UCSD-AML1 (cell line): Measurements from ENCODE around the gene DUSP5.
A peak's percentile ranks its signal among the peaks of the same experiment; 100 is the strongest.

Experiments
- DNase-seq: peaks from one replicate; lab custom pipeline; 2025; ENCODE audit not compliant: unreplicated experiment; lab: John Stamatoyannopoulos, UW

DUSP5 gene

GRCh38 chr10:110499796-110500514 lies 2.2 kb downstream of the DUSP5 start:
- no peak for DNase-seq

DNA sequence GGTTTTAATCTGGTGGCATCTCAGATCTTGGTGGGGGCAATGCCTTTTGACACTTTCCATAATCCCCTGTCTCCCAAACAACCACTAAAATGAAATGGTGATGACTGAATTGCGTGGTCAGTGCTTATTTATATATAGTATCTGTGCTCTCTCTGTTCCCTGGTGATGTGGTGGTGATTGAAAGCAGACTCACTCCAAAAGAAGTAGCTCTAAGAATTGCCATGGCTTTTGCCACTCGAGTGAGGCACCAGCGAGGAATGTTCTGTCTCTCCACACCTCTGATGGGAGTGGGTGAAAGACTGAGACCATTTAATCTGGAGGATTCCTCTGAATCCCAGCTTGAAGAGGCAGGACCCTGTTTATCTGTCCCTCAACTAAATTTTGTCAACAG lies 2.8 kb downstream of the DUSP5 start:
- DNase-seq: no peak

DNA sequence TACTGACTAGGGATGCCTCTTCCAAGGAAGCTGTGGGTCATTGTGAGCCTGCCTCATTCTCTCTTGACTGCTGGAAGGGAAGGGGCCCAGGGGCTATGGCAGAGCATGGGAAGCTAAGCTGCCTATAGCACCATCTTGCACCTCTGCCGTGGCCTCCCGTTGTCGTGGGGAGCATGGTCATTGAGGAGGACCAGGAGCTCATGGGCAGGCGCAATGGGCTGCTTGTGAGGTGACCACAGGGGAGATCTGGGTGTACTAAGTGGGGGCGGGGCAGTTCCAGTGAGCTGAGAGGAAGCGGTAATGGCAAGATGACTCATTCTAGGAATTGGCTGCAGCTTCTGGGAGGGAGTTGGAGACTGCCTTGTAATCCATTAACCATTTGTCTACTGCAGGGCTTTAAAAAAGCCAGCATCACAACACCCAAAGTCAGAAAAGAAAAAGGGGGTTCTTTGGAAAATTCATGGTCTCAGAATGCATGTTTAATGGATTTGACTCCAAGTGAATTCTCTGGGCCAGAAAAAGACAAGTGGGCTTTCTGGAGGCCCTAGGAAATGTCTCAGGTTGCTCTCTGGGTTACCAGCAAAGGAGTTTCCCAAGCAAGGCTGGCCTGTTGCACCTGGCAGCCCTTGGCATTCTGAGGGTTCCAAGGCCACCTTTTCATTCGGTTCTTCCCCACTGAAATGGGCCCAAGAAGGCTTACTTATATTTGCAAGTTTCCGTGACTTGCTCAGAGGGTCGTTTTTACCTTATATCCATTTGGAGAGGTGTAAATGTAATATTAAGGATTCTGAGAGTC lies 3.6 kb downstream of the DUSP5 start:
- DNase-seq: peak; percentile 84

- no peak for DNase-seq
Observed at GRCh38 chr10:110502072-110502845, 4.6 kb downstream of the DUSP5 start.

DNA sequence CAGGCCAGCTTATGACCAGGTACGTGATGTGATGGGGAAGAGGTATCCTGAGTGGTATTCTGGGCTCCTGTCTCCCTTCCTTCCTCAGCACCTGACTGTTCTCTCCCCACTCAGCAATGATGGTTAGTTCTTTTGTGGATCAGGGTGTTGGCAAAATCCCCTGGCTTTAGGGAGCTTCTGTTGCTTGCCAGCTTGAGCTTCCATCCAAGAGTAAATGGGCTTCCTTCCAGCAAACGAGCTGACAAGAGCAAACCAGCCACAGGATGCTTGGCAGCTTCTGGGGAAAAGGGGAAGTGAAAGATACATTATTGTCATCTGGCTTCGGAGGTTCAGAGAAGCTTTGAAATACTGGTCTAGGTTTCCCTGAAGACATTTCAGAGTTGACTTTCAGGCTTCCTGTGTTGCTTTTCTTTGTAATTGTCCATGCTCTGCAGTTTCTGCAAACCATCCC lies 5.2 kb downstream of the DUSP5 start:
- DNase-seq: no peak

DNA sequence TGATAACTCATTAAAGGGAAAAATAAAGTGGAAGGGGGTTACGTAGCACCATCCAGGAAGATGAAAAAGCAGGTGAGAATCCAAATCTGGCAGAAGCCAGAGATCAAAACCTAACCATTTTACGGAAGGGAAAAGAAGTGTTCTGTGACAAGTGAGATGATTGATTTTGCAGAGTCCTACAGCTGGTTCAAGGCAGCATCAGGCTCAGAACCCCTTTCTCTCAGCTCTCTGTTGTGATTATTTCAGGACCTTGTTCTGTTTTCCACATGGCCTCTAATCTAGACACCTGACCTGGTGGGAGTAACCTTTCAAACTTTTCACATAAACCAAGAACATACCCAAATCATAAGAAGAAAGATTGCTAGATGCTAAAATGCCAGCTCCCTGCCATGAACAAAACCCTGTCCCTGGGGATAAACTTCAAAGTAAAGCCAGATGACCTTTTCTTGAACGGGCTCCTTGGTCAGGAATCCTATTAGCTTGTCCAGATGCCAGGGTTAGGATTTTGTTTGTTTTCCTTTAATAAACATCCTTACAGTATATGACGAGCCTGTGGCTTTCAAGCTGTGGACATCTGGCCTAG lies 5.9 kb downstream of the DUSP5 start:
- DNase-seq: no peak

DNA sequence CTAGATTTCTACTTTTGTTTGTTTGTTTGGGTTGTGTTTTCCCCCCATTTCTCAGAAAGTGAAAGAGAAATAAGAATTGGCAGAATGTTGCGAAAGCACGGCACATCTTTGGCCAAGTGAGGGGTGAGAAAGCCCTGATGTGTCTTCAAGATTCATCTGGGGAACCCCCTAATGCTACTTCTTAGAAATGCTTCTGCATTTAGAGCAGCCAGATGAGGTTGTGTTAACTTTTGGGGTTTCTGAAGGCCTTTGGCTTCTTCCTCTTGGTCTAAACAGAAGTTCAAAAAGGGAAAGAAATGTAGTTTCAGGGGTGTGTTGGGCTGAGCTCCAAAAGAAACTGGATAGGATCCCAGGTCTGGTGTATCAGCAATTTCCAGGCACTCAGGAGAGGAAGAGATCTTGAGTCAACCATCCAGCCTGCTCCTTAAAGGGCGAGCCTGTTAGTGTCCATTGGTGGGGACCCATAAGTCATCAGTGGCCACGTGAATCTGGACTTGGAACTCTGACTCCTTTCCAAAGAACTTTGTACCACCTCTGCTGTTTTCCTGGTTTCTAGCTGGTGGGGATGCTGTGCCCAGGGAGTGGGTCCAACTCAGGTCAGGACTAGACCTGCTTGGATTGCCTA lies 6.5 kb downstream of the DUSP5 start:
- no peak for DNase-seq

- no peak for DNase-seq
Observed at GRCh38 chr10:110505130-110505770, 7.5 kb downstream of the DUSP5 start.

DNA sequence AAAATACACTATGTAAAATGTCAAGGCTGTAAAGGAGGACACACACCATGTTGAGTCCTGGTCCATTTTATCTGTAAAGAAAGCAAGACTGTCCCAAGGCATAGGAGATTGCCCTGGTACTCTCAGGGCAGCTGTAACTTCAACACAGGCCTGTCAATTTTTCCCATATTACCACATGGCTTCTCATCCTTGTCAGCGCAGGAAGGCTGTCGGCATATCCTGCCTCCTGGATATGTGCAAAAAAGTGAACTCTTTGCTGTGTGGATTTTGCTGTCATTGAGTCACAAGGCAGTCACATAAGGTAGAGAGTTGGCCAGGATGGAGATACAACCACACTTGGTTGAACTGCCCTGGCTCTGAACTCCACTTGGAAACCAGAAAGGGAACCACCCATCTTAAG lies 8.7 kb downstream of the DUSP5 start:
- DNase-seq: no peak

DNA sequence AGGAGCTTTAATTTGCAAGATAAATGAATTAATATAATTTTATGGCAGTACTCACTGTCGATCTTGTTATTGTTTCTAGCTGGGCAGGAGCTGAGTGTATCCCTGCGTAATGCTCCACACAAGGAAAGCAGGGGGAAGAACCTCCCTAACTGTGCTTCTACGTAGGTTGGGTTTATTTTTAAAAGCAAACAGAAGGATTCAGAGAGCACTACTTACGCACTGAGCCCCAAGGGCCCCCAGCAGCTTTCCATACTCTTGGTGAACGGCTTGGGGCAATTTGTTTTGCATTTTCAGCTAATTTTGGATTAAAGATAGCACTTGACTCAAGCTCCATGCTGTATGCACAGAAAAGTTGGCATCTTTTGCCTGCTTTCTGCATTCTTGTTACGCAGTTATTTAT lies 9.6 kb downstream of the DUSP5 start:
- DNase-seq: no peak

DNA sequence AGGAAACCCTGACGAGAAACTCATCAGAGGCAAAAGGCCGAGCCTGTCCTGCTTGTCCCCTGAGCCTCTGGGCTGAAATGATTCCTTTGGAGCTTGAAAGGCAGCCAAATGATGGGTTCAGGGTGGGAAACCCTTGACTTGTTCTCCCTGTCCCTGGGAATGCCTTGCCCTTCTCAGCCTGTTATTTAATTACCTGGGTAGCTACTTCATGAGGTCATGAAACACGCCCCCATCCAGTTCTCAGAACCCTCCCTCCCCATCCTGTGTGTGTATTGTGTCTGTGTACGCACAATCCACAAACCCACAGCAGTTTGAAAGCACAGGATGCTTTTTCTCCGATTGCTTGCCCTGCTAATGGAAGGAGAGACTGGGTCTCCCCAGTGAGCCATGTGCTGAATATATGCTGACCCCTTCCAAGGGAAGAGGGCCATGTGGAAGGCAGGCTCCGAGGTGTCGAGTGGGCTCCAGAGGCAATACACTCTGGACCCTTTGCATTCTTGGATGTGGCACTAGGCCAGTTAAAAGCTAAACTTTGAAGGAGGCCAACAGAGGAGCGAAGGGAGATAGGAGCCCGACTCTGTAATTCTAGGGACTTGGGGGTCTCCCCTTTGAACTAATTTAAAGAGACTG lies 10.6 kb downstream of the DUSP5 start:
- no peak for DNase-seq

DNA sequence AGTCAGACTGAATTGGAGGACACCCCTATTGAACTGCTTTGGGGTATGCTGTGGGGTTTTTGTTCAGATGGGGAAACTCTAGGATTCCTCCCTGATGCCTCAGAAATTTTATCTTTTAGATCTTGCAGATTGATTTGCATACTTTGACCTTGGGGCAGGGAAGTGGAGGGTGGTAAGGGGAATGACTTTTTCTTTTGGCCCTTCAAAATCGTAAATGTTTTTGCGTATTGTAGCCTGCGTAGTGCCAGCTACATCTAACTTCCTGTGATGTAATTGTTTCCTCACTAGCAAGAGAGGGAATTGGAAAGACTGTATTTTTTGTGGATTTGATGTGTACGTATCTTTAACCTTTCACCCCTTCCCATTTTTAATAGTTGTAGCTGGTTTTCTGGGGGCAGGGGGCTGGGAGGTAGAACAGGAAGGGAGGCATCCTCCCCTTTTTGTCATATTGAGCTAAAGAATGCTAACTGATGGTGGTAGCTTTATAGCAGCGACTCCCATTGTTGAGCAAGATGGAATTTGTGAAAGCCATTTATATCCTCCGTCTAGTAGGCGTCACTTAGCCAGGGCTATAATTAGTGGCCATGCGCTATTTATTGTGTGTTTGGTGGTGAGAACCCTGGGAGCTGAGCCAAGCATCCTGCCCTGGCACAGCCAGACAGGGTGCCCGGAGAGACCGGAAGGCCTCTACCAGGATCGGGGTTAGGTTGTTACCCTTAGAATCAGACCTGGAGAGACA lies 11.3 kb downstream of the DUSP5 start:
- no peak for DNase-seq

DNA sequence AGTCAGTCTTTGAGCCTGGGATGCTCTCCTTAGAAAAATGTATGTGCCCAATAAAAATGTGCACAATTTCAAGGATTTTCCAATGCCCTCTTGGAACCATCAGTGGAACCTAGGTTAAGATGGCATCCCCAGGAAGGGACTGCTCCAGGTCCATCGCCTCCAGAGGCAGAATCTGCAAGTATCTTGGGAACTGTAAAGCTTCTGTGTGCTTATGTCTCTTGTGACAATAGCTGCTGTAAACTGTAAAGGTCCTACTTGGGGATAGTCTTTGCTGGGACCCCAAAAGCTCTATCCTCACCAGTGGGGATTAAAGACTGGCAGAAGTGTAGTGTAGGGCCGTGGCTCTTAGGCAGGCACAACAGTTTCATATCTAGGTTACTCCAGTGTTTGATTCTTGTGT lies 11.9 kb downstream of the DUSP5 start:
- no peak for DNase-seq

DNA sequence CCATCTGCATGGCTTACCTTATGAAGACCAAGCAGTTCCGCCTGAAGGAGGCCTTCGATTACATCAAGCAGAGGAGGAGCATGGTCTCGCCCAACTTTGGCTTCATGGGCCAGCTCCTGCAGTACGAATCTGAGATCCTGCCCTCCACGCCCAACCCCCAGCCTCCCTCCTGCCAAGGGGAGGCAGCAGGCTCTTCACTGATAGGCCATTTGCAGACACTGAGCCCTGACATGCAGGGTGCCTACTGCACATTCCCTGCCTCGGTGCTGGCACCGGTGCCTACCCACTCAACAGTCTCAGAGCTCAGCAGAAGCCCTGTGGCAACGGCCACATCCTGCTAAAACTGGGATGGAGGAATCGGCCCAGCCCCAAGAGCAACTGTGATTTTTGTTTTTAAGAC lies 12.4 kb downstream of the DUSP5 start:
- DNase-seq: no peak

DNA sequence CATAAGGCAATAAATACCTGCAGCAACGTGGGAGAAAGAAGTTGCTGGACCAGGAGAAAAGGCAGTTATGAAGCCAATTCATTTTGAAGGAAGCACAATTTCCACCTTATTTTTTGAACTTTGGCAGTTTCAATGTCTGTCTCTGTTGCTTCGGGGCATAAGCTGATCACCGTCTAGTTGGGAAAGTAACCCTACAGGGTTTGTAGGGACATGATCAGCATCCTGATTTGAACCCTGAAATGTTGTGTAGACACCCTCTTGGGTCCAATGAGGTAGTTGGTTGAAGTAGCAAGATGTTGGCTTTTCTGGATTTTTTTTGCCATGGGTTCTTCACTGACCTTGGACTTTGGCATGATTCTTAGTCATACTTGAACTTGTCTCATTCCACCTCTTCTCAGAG lies 13.0 kb downstream of the DUSP5 start:
- no peak for DNase-seq

DNA sequence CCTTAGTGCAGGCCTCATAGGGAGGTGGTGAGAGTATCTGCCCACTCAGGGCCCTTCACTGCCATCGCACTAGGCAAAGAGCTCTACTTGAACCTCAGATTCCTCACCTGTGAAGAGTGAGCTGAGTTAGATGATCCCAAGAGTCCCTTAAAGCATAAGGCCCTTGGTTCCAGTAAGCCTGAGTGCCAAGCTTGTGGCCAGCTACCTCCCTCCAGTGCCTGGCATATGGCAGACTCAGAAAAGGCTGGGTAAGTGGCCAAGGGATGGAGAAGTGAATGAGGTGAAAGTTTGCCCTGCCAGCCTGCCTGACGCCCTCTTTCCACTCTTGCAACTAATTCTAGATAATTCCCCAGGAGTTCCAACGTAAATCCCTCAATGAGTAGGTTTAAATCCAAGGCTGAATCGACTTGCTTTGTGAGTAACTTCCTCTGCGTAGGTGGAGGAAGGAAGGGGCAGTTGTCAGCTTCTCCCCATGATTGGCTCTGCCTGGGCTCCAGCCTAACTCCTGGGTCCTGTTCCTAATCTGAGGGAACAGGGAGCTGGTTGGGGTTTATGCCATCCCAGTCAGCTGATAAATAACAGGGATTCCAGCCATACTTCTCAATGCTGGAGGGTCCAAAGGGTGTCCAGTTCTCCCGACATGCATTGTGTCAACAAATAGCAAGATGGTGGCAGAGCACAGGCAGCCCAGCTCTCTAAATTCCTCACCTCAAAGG lies 14.2 kb downstream of the DUSP5 start:
- no peak for DNase-seq

GRCh38 chr10:110512461-110513187 lies 14.9 kb downstream of the DUSP5 start:
- peak; percentile 42 for DNase-seq

DNA sequence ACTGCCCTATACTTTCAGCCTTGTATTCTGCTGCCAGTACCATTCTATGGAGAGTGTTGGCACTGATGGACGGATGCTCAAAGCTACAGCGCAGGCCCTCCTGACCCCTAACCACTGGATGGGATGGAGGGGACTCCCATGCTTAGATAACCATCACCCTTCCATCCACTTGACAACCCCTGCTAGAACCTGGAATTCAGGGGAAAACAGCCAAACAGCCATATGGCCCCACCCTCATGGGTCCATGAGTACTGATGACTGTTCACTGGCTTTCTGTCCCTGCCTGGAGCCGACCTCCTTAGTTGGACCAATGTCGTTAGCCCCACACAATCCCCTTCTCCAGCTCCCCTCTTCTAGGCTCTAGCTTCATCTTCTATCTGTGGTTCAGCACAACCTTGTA lies 16.2 kb downstream of the DUSP5 start:
- no peak for DNase-seq
